ENCODE data around the gene NFILZ.

DNA sequence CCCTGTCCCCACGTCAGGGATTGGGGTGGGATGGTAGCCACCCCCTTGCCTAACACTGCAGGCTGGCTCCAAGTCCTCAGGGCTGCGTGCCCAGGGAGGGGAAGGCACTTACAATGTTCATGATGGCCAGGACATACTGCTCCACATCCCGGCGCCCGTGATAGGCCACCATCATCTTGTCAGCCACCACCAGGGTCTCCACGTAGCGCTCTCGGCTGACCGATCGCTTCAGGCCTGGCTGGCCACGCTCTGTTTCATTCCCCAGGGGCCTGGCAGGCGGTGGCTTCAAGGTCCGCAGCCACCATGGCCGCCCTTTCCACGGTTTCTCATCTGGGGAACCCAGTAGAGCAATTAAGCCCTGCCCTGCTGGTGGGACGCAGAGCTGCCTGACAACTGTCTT lies 29.6 kb upstream of the NFILZ start:
- no peak for TF ChIP-seq ZNF274 (IDR thresholded peaks at IDR 0.05; ENCODE audit: low read length)
- no peak for TF ChIP-seq ZNF274 (tag by site-specific recombination; IDR thresholded peaks at IDR 0.05; ENCODE audit: borderline replicate concordance)
- TF ChIP-seq, protein P1, sequence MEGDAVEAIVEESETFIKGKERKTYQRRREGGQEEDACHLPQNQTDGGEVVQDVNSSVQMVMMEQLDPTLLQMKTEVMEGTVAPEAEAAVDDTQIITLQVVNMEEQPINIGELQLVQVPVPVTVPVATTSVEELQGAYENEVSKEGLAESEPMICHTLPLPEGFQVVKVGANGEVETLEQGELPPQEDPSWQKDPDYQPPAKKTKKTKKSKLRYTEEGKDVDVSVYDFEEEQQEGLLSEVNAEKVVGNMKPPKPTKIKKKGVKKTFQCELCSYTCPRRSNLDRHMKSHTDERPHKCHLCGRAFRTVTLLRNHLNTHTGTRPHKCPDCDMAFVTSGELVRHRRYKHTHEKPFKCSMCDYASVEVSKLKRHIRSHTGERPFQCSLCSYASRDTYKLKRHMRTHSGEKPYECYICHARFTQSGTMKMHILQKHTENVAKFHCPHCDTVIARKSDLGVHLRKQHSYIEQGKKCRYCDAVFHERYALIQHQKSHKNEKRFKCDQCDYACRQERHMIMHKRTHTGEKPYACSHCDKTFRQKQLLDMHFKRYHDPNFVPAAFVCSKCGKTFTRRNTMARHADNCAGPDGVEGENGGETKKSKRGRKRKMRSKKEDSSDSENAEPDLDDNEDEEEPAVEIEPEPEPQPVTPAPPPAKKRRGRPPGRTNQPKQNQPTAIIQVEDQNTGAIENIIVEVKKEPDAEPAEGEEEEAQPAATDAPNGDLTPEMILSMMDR (tag by site-specific recombination; IDR thresholded peaks at IDR 0.05) = no peak
- TF ChIP-seq ZNF174 (tag by site-specific recombination; IDR thresholded peaks at IDR 0.05) = no peak
- TF ChIP-seq YY2 (tag by site-specific recombination; IDR thresholded peaks at IDR 0.05) = no peak
- TF ChIP-seq ZBTB44 (tag by site-specific recombination; IDR thresholded peaks at IDR 0.05) = no peak
- TF ChIP-seq REST (tag by site-specific recombination; IDR thresholded peaks at IDR 0.05) = no peak
- no peak for TF ChIP-seq ZNF792 (tag by site-specific recombination; IDR thresholded peaks at IDR 0.05)
- no peak for TF ChIP-seq SP2 (tag by site-specific recombination; IDR thresholded peaks at IDR 0.05)

Measured in HEK293 (cell line).